GM10266 (cell line): ENCODE data around the gene RHOU.

Experiments used
- DNase-seq: peaks from one replicate; pipeline ENCODE4 v3.0.0; 2012; ENCODE audit errors: extremely low spot score
- TF ChIP-seq, protein P1 (sequence below): IDR thresholded peaks from 2 replicates; pipeline ENCODE4 v1.5.1; 2012; ENCODE audit warnings: mild to moderate bottlenecking, low read depth; ENCODE audit not compliant: control insufficient read depth, insufficient read depth; ENCODE audit errors: missing control alignments

RHOU gene

DNA sequence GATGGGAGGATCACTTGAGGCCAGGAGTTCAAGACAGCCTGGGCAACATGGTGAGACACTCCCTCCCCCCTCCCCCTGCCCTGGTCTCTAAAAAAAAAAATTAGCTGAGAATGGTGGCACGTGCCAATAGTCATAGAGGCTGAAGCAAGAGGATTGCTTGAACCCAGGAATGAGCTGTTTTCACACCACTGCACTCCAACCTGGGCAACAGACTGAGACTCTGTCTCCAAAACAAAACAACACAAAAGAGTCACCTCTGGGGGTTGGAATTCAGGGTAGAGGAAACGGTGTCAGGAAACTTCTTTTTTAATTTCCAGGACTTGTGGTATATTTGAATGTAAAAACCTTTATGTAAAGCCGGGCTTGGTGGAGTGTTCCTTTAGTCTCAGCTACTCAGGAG is 43.2 kb downstream of the RHOU start:
- no peak for DNase-seq
- TF ChIP-seq, protein P1, sequence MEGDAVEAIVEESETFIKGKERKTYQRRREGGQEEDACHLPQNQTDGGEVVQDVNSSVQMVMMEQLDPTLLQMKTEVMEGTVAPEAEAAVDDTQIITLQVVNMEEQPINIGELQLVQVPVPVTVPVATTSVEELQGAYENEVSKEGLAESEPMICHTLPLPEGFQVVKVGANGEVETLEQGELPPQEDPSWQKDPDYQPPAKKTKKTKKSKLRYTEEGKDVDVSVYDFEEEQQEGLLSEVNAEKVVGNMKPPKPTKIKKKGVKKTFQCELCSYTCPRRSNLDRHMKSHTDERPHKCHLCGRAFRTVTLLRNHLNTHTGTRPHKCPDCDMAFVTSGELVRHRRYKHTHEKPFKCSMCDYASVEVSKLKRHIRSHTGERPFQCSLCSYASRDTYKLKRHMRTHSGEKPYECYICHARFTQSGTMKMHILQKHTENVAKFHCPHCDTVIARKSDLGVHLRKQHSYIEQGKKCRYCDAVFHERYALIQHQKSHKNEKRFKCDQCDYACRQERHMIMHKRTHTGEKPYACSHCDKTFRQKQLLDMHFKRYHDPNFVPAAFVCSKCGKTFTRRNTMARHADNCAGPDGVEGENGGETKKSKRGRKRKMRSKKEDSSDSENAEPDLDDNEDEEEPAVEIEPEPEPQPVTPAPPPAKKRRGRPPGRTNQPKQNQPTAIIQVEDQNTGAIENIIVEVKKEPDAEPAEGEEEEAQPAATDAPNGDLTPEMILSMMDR = no peak

DNA sequence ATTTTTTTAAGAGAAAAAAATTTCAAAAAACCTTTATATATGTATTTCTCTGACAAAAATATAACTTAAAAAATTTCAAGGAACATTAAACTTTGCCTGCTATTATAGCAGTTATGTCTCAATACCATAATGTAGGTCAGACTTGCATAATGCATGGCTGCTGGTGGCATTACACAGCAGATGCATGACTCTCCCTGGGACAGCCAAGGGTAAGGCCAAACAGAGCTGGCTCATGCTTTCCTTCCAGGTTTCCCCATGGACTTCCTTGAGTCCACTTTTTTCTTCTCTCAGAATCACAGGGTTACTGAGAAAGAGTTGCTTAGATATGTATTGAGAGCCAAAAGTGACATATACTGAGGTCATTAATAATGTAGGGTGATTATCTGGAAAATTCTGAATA is 43.7 kb downstream of the RHOU start:
- DNase-seq = no peak
- TF ChIP-seq, protein P1 = no peak

DNA sequence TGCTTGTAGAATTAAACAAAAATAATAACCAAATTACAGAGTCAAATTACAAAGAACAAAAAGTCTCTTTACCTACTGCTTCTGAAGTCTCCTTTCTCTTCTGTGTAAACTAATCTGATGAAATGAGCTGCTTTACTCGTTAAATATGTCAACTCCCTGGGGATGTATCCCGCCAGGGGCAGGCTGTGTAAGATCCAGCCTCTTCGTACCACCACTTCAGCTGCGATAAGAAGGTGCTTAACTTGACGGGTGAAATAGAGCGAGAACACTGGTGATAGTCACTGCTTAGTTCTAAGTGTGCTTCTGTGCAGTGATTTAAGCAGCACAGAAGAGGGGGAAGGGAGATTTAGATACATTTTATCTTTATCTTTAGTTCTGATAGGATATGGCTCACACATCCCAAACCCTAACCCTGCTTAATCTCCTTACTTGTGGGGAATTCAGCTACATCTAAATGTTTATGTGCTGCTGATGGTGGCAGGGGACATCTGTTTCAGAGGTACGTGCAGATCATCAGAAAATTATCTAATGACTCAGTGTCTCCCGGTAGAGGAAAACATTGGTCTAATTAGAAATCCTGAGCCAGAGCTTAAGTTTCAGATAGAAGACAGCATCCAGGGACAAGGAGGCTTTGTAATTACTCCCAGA is 46.0 kb downstream of the RHOU start:
- TF ChIP-seq, protein P1 = no peak
- no peak for DNase-seq

DNA sequence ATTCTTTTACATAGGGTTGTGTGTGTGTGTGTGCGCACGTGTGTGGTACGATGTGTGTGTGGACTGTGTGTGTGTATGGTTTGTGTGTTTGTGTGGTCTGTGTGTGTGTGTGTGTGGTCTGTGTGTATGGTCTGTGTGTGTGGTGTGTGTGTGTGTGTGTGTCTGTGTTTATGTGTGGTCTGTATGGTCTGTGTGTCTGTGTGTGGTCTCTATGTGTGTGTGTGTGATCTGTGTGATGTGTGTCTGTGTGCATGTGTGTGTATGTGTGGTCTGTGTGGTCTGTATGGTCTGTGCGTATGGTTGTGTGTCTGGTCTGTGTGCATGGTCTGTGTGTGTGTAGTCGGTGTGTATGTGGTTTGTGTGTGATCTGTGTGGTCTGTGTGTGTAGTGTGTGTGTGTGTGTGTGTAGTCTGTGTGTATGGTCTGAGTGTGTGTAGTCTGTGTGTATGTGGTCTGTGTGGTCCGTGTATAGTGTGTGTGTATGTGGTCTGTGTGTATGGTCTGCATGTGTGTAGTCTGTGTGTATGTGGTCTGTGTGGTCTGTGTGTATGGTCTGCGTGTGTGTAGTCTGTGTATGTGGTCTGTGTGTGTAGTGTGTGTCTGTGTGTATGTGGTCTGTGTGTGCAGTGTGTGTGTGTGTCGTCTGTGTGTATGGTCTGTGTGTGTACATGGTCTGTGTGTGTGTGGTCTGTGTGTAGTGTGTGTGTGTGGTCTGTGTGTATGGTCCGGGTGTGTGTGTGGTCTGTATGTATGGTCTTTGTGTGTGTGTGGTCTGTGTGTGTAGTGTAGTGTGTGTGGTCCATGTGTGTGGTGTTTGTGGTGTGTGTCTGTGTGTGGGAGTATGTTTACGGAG is 46.8 kb downstream of the RHOU start:
- no peak for DNase-seq
- TF ChIP-seq, protein P1 = no peak

DNA sequence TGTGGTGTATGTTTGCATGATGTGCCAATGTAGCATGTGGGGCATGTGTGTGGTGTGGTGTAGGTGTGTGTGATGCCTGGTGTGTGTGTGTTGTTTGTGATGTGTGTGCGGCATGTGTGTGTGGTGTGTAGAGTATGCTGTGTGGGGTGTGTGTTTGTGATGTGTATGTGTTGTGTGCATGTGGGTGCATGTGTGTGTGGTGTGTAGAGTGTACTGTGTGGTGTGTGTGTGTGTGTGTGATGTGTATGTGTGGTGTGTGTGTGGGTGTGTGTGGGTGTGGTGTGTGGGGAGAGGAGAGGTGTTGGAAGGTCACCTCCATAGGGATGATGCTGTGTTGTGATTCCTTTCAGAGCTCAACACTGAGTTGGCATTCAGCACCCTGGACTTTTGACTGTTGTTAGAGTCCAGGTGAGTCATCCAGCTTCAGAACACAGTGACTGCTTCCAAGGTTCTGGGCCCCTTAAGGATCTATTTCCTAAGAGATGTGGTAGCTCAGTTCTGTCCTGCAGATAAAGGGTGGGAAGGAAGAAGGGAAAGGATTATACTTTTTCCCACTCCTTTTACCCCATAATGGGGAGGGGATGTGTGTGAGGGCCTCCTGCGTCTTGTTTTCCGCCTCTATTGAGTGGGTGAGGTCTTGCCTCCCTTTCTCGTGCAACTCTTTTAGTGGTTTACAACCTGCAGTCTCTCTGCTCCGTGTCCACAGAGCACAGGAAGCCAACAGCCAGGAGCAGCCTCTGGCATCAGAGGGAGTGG is 47.6 kb downstream of the RHOU start:
- TF ChIP-seq, protein P1 = no peak
- no peak for DNase-seq

DNA sequence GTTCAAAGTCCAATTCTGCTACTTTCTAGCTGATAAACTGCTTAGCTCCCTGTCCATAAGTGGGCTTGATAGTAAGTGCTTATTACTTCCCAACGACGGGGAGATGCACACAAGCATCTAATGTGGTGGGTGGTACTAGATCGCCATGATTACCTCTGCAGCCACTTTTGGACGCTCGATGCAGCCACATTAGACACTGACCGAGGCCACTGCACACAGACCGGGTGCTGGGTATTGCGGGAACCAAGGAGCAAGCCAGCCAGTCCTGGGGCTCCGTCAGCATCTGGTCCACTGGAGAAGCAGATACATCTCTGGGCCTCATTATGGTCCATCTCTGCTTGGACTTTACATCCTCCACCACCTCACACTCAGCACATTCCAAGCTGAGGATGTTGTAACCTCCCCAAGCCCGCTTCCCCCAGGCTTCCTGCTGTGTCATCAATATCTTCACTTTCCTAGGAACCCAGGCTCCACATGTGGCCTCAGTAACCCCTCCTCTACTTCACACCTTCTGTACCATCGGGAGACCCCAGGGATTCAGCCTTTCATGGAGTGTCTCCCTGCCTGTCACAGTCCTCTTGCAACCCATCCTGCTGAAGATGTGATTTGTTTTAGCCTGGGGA is 48.2 kb downstream of the RHOU start:
- no peak for DNase-seq
- TF ChIP-seq, protein P1 = no peak

DNA sequence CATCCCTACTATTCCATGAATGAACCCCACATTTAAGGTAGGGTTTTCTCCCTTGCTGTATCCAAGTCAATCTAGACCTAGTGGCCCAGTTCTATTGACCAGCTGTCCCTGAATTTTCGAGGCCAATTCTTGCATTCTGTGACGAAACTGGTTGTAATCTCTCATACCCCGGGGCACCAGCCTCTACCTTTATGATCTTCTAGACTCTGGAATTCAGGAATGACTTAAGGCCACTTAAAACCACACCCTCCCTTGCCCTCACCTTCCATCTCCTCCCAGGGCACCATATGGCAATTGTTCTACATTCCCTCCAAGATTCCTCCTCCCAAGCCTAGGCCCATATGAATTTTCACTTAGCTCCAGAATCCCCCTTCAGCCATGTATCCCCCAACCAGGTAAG is 48.9 kb downstream of the RHOU start:
- TF ChIP-seq, protein P1 = no peak
- DNase-seq = no peak
